Liver (tissue), 9 donors: Measurements from ENCODE around the gene LMOD1. TPM values are rescaled to one million over a fixed set of nuclear protein-coding genes. Genes with fewer than 3 reads are reported as not detected.

ENCODE experiments used
- DNase-seq: peaks from one replicate; pipeline ENCODE4 v3.0.0-alpha.2; 2017; ENCODE audit warnings: low spot score
- H3K27ac ChIP-seq, 2 donors: one replicate each; pipeline ENCODE4 v1.7.0; 2013; ENCODE audit warnings: inconsistent platforms in 2 of 2, low read length in 2 of 2, control low read depth in 1 of 2, low read depth in 1 of 2, mild to moderate bottlenecking in 1 of 2
- H3K27me3 ChIP-seq, 4 donors: one replicate each; pipeline versions ENCODE4 v1.6.1 to v1.7.0; 2013; ENCODE audit warnings: low read length in 3 of 4, inconsistent platforms in 1 of 4, mild to moderate bottlenecking in 1 of 4, moderate library complexity in 1 of 4; ENCODE audit not compliant: control insufficient read depth in 4 of 4, insufficient read depth in 4 of 4
- H3K36me3 ChIP-seq, 4 donors: one replicate each; pipeline versions ENCODE4 v1.6.1 to v1.7.0; 2013; ENCODE audit warnings: low read length in 3 of 4, mild to moderate bottlenecking in 3 of 4, low read depth in 1 of 4, moderate library complexity in 1 of 4; ENCODE audit not compliant: control insufficient read depth in 4 of 4, insufficient read depth in 3 of 4
- H3K4me1 ChIP-seq, 4 donors: one replicate each; pipeline versions ENCODE4 v1.6.1 to v1.7.0; 2013; ENCODE audit warnings: low read length in 3 of 4, mild to moderate bottlenecking in 3 of 4, moderate library complexity in 1 of 4; ENCODE audit not compliant: control insufficient read depth in 4 of 4, insufficient read depth in 4 of 4
- H3K4me3 ChIP-seq, 3 donors: one replicate each; pipeline versions ENCODE4 v1.6.1 to v1.7.0; 2013; ENCODE audit warnings: low read length in 3 of 3, control low read depth in 1 of 3, low read depth in 1 of 3, mild to moderate bottlenecking in 1 of 3
- H3K9ac ChIP-seq, 2 donors: one replicate each; pipeline ENCODE4 v1.7.0; 2013; ENCODE audit warnings: low read length in 2 of 2, mild to moderate bottlenecking in 2 of 2, moderate library complexity in 2 of 2, control low read depth in 1 of 2, low read depth in 1 of 2
- H3K9me3 ChIP-seq, 4 donors: one replicate each; pipeline versions ENCODE4 v1.6.1 to v1.7.0; 2013; ENCODE audit warnings: low read length in 3 of 4; ENCODE audit not compliant: control insufficient read depth in 4 of 4
- EGR1 ChIP-seq, 2 donors: IDR thresholded peaks; 2 replicates each; pipeline ENCODE4 v1.6.1; 2016 to 2018; ENCODE audit warnings: antibody characterized with exemption in 2 of 2, low read depth in 2 of 2
- FOXA1 ChIP-seq: IDR thresholded peaks from 2 replicates; pipeline ENCODE4 v1.6.1; 2016; ENCODE audit warnings: antibody characterized with exemption
- FOXA2 ChIP-seq: IDR thresholded peaks from 2 replicates; pipeline ENCODE4 v1.6.1; 2016; ENCODE audit warnings: antibody characterized with exemption
- GABPA ChIP-seq, 2 donors: IDR thresholded peaks in 1 of 2; conservative IDR thresholded peaks in 1 of 2; 2 replicates each; pipeline ENCODE4 v1.6.1; 2016; ENCODE audit warnings: antibody characterized with exemption in 2 of 2, mild to moderate bottlenecking in 1 of 2, moderate library complexity in 1 of 2
- HNF4A ChIP-seq, 2 donors: conservative IDR thresholded peaks; 2 replicates each; pipeline ENCODE4 v1.6.1; 2016; ENCODE audit warnings: antibody characterized with exemption in 2 of 2, mild to moderate bottlenecking in 2 of 2
- HNF4G ChIP-seq: IDR thresholded peaks from 2 replicates; pipeline ENCODE4 v1.6.1; 2016; ENCODE audit warnings: antibody characterized with exemption
- JUND ChIP-seq, 2 donors: IDR thresholded peaks; 2 replicates each; pipeline ENCODE4 v1.6.1; 2016; ENCODE audit warnings: antibody characterized with exemption in 2 of 2
- MAX ChIP-seq: IDR thresholded peaks from 2 replicates; pipeline ENCODE4 v1.6.1; 2016; ENCODE audit warnings: antibody characterized with exemption
- NR2F2 ChIP-seq: IDR thresholded peaks from 2 replicates; pipeline ENCODE4 v1.6.1; 2016; ENCODE audit warnings: antibody characterized with exemption
- RAD21 ChIP-seq, 2 donors: IDR thresholded peaks; 2 replicates each; pipeline ENCODE4 v1.6.1; 2016; ENCODE audit warnings: antibody characterized with exemption in 2 of 2, mild to moderate bottlenecking in 2 of 2
- RXRA ChIP-seq, 2 donors: IDR thresholded peaks; 2 replicates each; pipeline ENCODE4 v1.6.1; 2017 to 2018; ENCODE audit warnings: antibody characterized with exemption in 2 of 2, mild to moderate bottlenecking in 1 of 2
- SP1 ChIP-seq: IDR thresholded peaks from 2 replicates; pipeline ENCODE4 v1.6.1; 2018; ENCODE audit warnings: antibody characterized with exemption, mild to moderate bottlenecking
- TAF1 ChIP-seq: conservative IDR thresholded peaks from 2 replicates; pipeline ENCODE4 v1.6.1; 2016; ENCODE audit warnings: antibody characterized with exemption, mild to moderate bottlenecking
- YY1 ChIP-seq: IDR thresholded peaks from 2 replicates; pipeline ENCODE4 v1.6.1; 2016; ENCODE audit warnings: antibody characterized with exemption, mild to moderate bottlenecking
- ZBTB33 ChIP-seq: IDR thresholded peaks from 2 replicates; pipeline ENCODE4 v1.6.1; 2016; ENCODE audit warnings: antibody characterized with exemption
- WGBS: extraction: QIAGEN DNeasy Blood & Tissue Kit; methylation state at CpG from one replicate; pipeline ENCODE4 v1.1.7; 2013; 5-methylcytosine and 5-hydroxymethylcytosine counted together
- polyA plus RNA-seq, 2 donors: library from polyadenylated mRNA; stranded (reverse) in 1 of 2; unstranded in 1 of 2; fragments of 200-250 nt in 1 of 2; fragments of >200 nt in 1 of 2; fragmentation: Nextera tagmentation in 1 of 2; extraction: Ambion mirVana in 1 of 2; gene quantifications; one replicate each; pipeline versions ENCODE4 v1.2.1 to v1.2.3, GENCODE V29; 2013 to 2015
- total RNA-seq, 2 donors: library from RNA; depleted of rRNA; stranded (reverse); fragments of >200 nt; gene quantifications; one replicate each; pipeline ENCODE4 v1.2.3, GENCODE V29; 2014
- TF ChIP-seq, protein P1 (sequence below): IDR thresholded peaks from 2 replicates; pipeline ENCODE4 v1.6.1; 2016; ENCODE audit warnings: antibody characterized with exemption
- TF ChIP-seq, protein P2 (sequence below): fragments of 150-350 bp; IDR thresholded peaks from 2 replicates; pipeline ENCODE4 v1.5.1; 2017; ENCODE audit warnings: improper control_type of control experiment, low read depth, low read length; ENCODE audit not compliant: missing input control
- TF ChIP-seq, protein P3 (sequence below): IDR thresholded peaks from 2 replicates; pipeline ENCODE4 v1.6.1; 2016; ENCODE audit warnings: antibody characterized with exemption, mild to moderate bottlenecking
- donor health status: healthy.
- donor health status: healthy.
- donor health status: healthy.
- donor health status: healthy.
- donor health status: healthy.

LMOD1 gene
- total and polyA plus RNA-seq, 4 donors, result 0.14 to 4.4 (median 2.2) TPM

GRCh38 chr1:201988601-201989000 is 42.3 kb upstream of the LMOD1 start:
- Histone ChIP-seq H3K4me3 (no peak overlapping the region), H3K9ac (no peak overlapping the region), H3K4me1 (peaks cover 3 to 11% (median 7%) of the 10 kb centered on the region in 4 donors), H3K27ac (no peak overlapping the region), H3K27me3 (no peaks in the 10 kb centered on the region), H3K9me3 (no peaks in the 10 kb centered on the region), H3K36me3 (peaks cover 0 to 39% (median 13%) of the 10 kb centered on the region in 4 donors)
- DNase-seq, result no peak
- no peak for TF ChIP-seq SP1
- WGBS, result 91% methylated on average over 7 of the region's 7 CpGs

DNA sequence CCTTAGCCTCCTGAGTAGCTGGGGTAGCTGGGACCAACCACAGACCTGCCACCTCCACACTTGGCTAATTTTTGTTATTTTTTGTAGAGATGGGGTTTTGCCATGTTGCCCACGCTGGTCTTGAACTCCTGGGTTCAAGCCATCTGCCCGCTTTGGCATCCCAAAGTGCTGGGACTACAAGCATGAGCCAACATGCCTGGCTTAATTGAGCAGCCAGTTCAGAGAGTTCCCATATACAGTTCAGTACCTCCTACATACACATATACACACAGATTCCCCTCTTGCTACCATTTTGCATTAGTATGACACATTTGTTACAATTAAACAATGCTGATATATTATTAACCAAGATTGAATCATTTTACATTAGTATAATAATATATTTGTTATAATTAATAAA is 39.0 kb upstream of the LMOD1 start:
- peaks cover 0 to 16% (median 6%) of the 10 kb centered on the region in 4 donors for H3K36me3 ChIP-seq
- no peak overlapping the region for H3K27ac ChIP-seq
- no peak overlapping the region for H3K4me3 ChIP-seq
- H3K4me1 ChIP-seq, result peaks cover 6 to 21% (median 13%) of the 10 kb centered on the region in 4 donors
- H3K27me3 ChIP-seq, result no peaks in the 10 kb centered on the region
- TF ChIP-seq, protein P1, sequence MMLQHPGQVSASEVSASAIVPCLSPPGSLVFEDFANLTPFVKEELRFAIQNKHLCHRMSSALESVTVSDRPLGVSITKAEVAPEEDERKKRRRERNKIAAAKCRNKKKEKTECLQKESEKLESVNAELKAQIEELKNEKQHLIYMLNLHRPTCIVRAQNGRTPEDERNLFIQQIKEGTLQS, result no peak
- TF ChIP-seq EGR1 (IDR thresholded peaks at IDR 0.05; ENCODE audit: low read depth in 2 of 2) (no peak), HNF4A (conservative IDR thresholded peaks at IDR 0.05) (no peak), YY1 (no peak), TAF1 (no peak), ZBTB33 (no peak), FOXA2 (no peak), JUND (IDR thresholded peaks at IDR 0.05) (no peak), MAX (no peak), RAD21 (IDR thresholded peaks at IDR 0.05) (no peak), GABPA (IDR thresholded peaks at IDR 0.05 in 1 of 2, conservative IDR thresholded peaks at IDR 0.05 in 1 of 2) (no peak), FOXA1 (no peak), SP1 (no peak), RXRA (IDR thresholded peaks at IDR 0.05) (no peak), HNF4G (no peak), NR2F2 (no peak)
- TF ChIP-seq, protein P2, sequence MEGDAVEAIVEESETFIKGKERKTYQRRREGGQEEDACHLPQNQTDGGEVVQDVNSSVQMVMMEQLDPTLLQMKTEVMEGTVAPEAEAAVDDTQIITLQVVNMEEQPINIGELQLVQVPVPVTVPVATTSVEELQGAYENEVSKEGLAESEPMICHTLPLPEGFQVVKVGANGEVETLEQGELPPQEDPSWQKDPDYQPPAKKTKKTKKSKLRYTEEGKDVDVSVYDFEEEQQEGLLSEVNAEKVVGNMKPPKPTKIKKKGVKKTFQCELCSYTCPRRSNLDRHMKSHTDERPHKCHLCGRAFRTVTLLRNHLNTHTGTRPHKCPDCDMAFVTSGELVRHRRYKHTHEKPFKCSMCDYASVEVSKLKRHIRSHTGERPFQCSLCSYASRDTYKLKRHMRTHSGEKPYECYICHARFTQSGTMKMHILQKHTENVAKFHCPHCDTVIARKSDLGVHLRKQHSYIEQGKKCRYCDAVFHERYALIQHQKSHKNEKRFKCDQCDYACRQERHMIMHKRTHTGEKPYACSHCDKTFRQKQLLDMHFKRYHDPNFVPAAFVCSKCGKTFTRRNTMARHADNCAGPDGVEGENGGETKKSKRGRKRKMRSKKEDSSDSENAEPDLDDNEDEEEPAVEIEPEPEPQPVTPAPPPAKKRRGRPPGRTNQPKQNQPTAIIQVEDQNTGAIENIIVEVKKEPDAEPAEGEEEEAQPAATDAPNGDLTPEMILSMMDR, result no peak
- TF ChIP-seq, protein P3, sequence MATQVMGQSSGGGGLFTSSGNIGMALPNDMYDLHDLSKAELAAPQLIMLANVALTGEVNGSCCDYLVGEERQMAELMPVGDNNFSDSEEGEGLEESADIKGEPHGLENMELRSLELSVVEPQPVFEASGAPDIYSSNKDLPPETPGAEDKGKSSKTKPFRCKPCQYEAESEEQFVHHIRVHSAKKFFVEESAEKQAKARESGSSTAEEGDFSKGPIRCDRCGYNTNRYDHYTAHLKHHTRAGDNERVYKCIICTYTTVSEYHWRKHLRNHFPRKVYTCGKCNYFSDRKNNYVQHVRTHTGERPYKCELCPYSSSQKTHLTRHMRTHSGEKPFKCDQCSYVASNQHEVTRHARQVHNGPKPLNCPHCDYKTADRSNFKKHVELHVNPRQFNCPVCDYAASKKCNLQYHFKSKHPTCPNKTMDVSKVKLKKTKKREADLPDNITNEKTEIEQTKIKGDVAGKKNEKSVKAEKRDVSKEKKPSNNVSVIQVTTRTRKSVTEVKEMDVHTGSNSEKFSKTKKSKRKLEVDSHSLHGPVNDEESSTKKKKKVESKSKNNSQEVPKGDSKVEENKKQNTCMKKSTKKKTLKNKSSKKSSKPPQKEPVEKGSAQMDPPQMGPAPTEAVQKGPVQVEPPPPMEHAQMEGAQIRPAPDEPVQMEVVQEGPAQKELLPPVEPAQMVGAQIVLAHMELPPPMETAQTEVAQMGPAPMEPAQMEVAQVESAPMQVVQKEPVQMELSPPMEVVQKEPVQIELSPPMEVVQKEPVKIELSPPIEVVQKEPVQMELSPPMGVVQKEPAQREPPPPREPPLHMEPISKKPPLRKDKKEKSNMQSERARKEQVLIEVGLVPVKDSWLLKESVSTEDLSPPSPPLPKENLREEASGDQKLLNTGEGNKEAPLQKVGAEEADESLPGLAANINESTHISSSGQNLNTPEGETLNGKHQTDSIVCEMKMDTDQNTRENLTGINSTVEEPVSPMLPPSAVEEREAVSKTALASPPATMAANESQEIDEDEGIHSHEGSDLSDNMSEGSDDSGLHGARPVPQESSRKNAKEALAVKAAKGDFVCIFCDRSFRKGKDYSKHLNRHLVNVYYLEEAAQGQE, result no peak
- H3K9me3 ChIP-seq, result no peaks in the 10 kb centered on the region
- WGBS, result 87% methylated on average over 2 of the region's 2 CpGs
- DNase-seq, result no peak
- no peak overlapping the region for H3K9ac ChIP-seq
